GM18502 (cell line): ENCODE results near the gene DENND1B.
"Not testable (repeated sequence)": the region's sequence is repeated elsewhere in the genome, so short reads cannot be mapped to it uniquely, and the experiment has no call there.

Experiments
- ATAC-seq: cut with Tn5 transposase; IDR thresholded peaks from one replicate; pipeline ENCODE4 v1.9.1; 2021; ENCODE audit warnings: mild to moderate bottlenecking; ENCODE audit not compliant: unreplicated experiment, poor library complexity

Gene DENND1B

GRCh38 chr1:197787056-197787455 is 11.8 kb upstream of the DENND1B start:
- no peak for ATAC-seq

GRCh38 chr1:197786280-197786679 is 11.0 kb upstream of the DENND1B start:
- ATAC-seq, result no peak

GRCh38 chr1:197783510-197783948 is 8.2 kb upstream of the DENND1B start:
- ATAC-seq, result no peak

GRCh38 chr1:197782722-197783360 is 7.6 kb upstream of the DENND1B start:
- no peak for ATAC-seq

- ATAC-seq, result no peak
Observed at GRCh38 chr1:197781968-197782721, 6.9 kb upstream of the DENND1B start.

GRCh38 chr1:197779921-197780320 is 4.6 kb upstream of the DENND1B start:
- no peak for ATAC-seq

GRCh38 chr1:197778366-197778945 is 3.2 kb upstream of the DENND1B start:
- ATAC-seq, result no peak

- ATAC-seq, result peak; percentile 30
Observed at GRCh38 chr1:197776351-197777105, 1.2 kb upstream of the DENND1B start.

GRCh38 chr1:197774466-197775281 is 606 bp downstream of the DENND1B start:
- peak; percentile 39 for ATAC-seq

GRCh38 chr1:197773856-197774255 is 1.4 kb downstream of the DENND1B start:
- no peak for ATAC-seq

GRCh38 chr1:197771904-197772556 is 3.2 kb downstream of the DENND1B start:
- no peak for ATAC-seq

GRCh38 chr1:197771386-197771785 is 3.9 kb downstream of the DENND1B start:
- no peak for ATAC-seq

- no peak for ATAC-seq
Observed at GRCh38 chr1:197770243-197770642, 5.0 kb downstream of the DENND1B start.

GRCh38 chr1:197769287-197769686 is 6.0 kb downstream of the DENND1B start:
- no peak for ATAC-seq

- no peak for ATAC-seq
Observed at GRCh38 chr1:197768014-197768805, 7.1 kb downstream of the DENND1B start.

- ATAC-seq, result no peak
Observed at GRCh38 chr1:197763769-197764168, 11.5 kb downstream of the DENND1B start.

- ATAC-seq, result no peak
Observed at GRCh38 chr1:197763307-197763706, 12.0 kb downstream of the DENND1B start.

- peak; percentile 90 for ATAC-seq
Observed at GRCh38 chr1:197761654-197762053, 13.6 kb downstream of the DENND1B start.

- not testable (repeated sequence) for ATAC-seq
Observed at GRCh38 chr1:197755553-197755952, 19.7 kb downstream of the DENND1B start.
